HEK293 (cell line): ENCODE results near the gene PNLIP.

Experiments used
- CTCF ChIA-PET: fragments of 350-600 bp; formaldehyde crosslinking; extraction: SDS; loops from one replicate; lab custom pipeline; 2021; ENCODE audit warnings: antibody characterized with exemption; lab: Yijun Ruan, JAX
- POLR2A ChIA-PET: fragments of 300-600 bp; formaldehyde crosslinking; extraction: SDS; loops from one replicate; lab custom pipeline; 2020; ENCODE audit warnings: antibody characterized with exemption, inconsistent platforms; lab: Yijun Ruan, JAX
- H3K27ac ChIP-seq: fragments of 200-500 bp; sonication (Bioruptor generic); 2 replicates; pipeline ENCODE4 v1.5.1; 2014; ENCODE audit warnings: low read depth, low read length, control low read depth, inconsistent platforms; ENCODE audit errors: extremely low read depth
- H3K36me3 ChIP-seq, 2 experiments: fragments of 200-500 bp in 1 of 2; sonication (Bioruptor generic) in 1 of 2; 1 replicate in 1 of 2; 2 replicates in 1 of 2; pipeline ENCODE4 v1.5.1; 2014 to 2017; ENCODE audit warnings: inconsistent platforms in 2 of 2, low read length in 2 of 2; ENCODE audit not compliant: control insufficient read depth in 2 of 2, insufficient read depth in 1 of 2
- H3K4me1 ChIP-seq: fragments of 200-500 bp; sonication (Bioruptor generic); 2 replicates; pipeline ENCODE4 v1.5.1; 2014; ENCODE audit warnings: mild to moderate bottlenecking, low read length, inconsistent platforms; ENCODE audit not compliant: control insufficient read depth, insufficient read depth
- H3K4me3 ChIP-seq: 2 replicates; pipeline ENCODE4 v1.5.1; 2011; ENCODE audit warnings: low read depth, mild to moderate bottlenecking, control low read depth, low read length, moderate library complexity
- H3K9me3 ChIP-seq: fragments of 200-500 bp; sonication (Bioruptor generic); 2 replicates; pipeline ENCODE4 v1.5.1; 2014; ENCODE audit warnings: low read depth, low read length, inconsistent platforms; ENCODE audit not compliant: control insufficient read depth, insufficient read depth
- GLIS2 ChIP-seq: fragments of 450-650 bp; formaldehyde crosslinking; IDR thresholded peaks from 2 replicates; pipeline ENCODE4 v1.5.1; 2016; ENCODE audit warnings: missing biosample characterization, missing genetic modification characterization
- PRDM1 ChIP-seq: fragments of 450-650 bp; formaldehyde crosslinking; IDR thresholded peaks from 2 replicates; pipeline ENCODE4; 2016; ENCODE audit warnings: missing biosample characterization, missing genetic modification characterization
- PRDM10 ChIP-seq: fragments of 450-650 bp; formaldehyde crosslinking; IDR thresholded peaks from 2 replicates; pipeline ENCODE4 v1.5.1; 2016; ENCODE audit warnings: missing biosample characterization, missing genetic modification characterization
- RBAK ChIP-seq: fragments of 450-650 bp; formaldehyde crosslinking; IDR thresholded peaks from 2 replicates; pipeline ENCODE4 v1.5.1; 2016; ENCODE audit warnings: missing biosample characterization, missing genetic modification characterization
- SCRT1 ChIP-seq: fragments of 450-650 bp; formaldehyde crosslinking; IDR thresholded peaks from 2 replicates; pipeline ENCODE4 v1.5.1; 2016; ENCODE audit warnings: missing biosample characterization, missing genetic modification characterization, borderline replicate concordance
- TRIM28 ChIP-seq: IDR thresholded peaks from 2 replicates; pipeline ENCODE4 v1.6.1; 2011; ENCODE audit warnings: low read length, control low read depth, borderline replicate concordance
- YY2 ChIP-seq: fragments of 450-650 bp; formaldehyde crosslinking; IDR thresholded peaks from 2 replicates; pipeline ENCODE4 v1.5.1; 2016; ENCODE audit warnings: missing biosample characterization, missing genetic modification characterization
- ZFP69B ChIP-seq: fragments of 450-650 bp; formaldehyde crosslinking; IDR thresholded peaks from 2 replicates; pipeline ENCODE4 v1.5.1; 2016; ENCODE audit warnings: missing biosample characterization, missing genetic modification characterization
- ZNF112 ChIP-seq: fragments of 450-650 bp; formaldehyde crosslinking; IDR thresholded peaks from 2 replicates; pipeline ENCODE4 v1.5.0; 2017; ENCODE audit warnings: missing biosample characterization, missing genetic modification characterization
- ZNF132 ChIP-seq: fragments of 450-650 bp; formaldehyde crosslinking; IDR thresholded peaks from 2 replicates; pipeline ENCODE4 v1.5.1; 2017; ENCODE audit warnings: missing biosample characterization, missing genetic modification characterization, borderline replicate concordance
- ZNF155 ChIP-seq: fragments of 450-650 bp; formaldehyde crosslinking; IDR thresholded peaks from 2 replicates; pipeline ENCODE4 v1.5.1; 2016; ENCODE audit warnings: missing biosample characterization, missing genetic modification characterization
- ZNF23 ChIP-seq: fragments of 450-650 bp; formaldehyde crosslinking; IDR thresholded peaks from 2 replicates; pipeline ENCODE4 v1.5.1; 2016; ENCODE audit warnings: missing biosample characterization, missing genetic modification characterization, borderline replicate concordance
- ZNF248 ChIP-seq: fragments of 450-650 bp; formaldehyde crosslinking; IDR thresholded peaks from 2 replicates; pipeline ENCODE4 v1.5.1; 2017; ENCODE audit warnings: missing biosample characterization, missing genetic modification characterization
- ZNF341 ChIP-seq: fragments of 450-650 bp; formaldehyde crosslinking; IDR thresholded peaks from 2 replicates; pipeline ENCODE4; 2016; ENCODE audit warnings: low read depth, missing biosample characterization, missing genetic modification characterization
- ZNF37A ChIP-seq: fragments of 450-650 bp; IDR thresholded peaks from 2 replicates; pipeline ENCODE4 v1.5.1; 2018; ENCODE audit warnings: missing biosample characterization, missing genetic modification characterization
- ZNF473 ChIP-seq: fragments of 450-650 bp; formaldehyde crosslinking; IDR thresholded peaks from 2 replicates; pipeline ENCODE4 v1.5.1; 2017; ENCODE audit warnings: missing biosample characterization, missing genetic modification characterization
- ZNF514 ChIP-seq: fragments of 450-650 bp; formaldehyde crosslinking; IDR thresholded peaks from 2 replicates; pipeline ENCODE4 v1.5.1; 2016; ENCODE audit warnings: missing biosample characterization, missing genetic modification characterization
- ZNF585B ChIP-seq: fragments of 450-650 bp; formaldehyde crosslinking; IDR thresholded peaks from 2 replicates; pipeline ENCODE4 v1.5.1; 2016; ENCODE audit warnings: missing biosample characterization, missing genetic modification characterization
- ZNF626 ChIP-seq: fragments of 450-650 bp; sonication (Bioruptor Pico); formaldehyde crosslinking; IDR thresholded peaks from 2 replicates; pipeline ENCODE4 v1.5.1; 2018; ENCODE audit warnings: missing biosample characterization, missing genetic modification characterization, inconsistent platforms
- TF ChIP-seq, protein P1 (sequence below): fragments of 450-650 bp; formaldehyde crosslinking; IDR thresholded peaks from 2 replicates; pipeline ENCODE4 v1.5.1; 2016; ENCODE audit warnings: missing biosample characterization, missing genetic modification characterization
- TF ChIP-seq, protein P2 (sequence below): fragments of 450-650 bp; formaldehyde crosslinking; IDR thresholded peaks from 2 replicates; pipeline ENCODE4 v1.5.1; 2016; ENCODE audit warnings: missing biosample characterization, missing genetic modification characterization

The PNLIP gene

DNA sequence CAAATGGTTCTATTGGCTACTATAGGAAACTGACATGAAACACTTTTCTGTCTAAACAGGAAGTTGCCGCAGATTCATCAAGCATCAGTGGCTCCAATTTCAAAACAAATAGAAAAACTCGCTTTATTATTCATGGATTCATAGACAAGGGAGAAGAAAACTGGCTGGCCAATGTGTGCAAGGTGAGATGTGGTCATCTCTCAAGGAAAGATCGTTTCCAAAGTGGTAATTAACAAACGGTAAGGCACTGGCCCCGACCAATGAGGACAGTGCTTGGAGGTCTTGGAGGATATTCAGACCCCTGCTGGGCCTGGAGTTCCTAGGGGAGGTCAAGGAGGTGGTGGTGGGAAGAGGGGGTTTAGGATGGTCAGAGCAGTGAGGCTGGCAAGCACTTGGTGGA is 2.6 kb downstream of the PNLIP start:
- Histone ChIP-seq H3K9me3 (no peaks in the 10 kb centered on the region), H3K27ac (no peak overlapping the region), H3K4me3 (no peak overlapping the region), H3K36me3 (no peaks in the 10 kb centered on the region), H3K4me1 (no peaks in the 10 kb centered on the region)
- ChIA-PET CTCF (interaction anchor here (0.7 kb wide), 1 partner anchor 33 kb away, joined by 3 read pairs; no protein-coding TSS in a partner anchor), POLR2A (no interaction called here)
- TF ChIP-seq ZNF585B (tag by site-specific recombination) (0 out of 2 replicates have a peak, but pooled peaks have one; percentile 23), ZNF473 (no peak), PRDM1 (tag by site-specific recombination) (no peak)

DNA sequence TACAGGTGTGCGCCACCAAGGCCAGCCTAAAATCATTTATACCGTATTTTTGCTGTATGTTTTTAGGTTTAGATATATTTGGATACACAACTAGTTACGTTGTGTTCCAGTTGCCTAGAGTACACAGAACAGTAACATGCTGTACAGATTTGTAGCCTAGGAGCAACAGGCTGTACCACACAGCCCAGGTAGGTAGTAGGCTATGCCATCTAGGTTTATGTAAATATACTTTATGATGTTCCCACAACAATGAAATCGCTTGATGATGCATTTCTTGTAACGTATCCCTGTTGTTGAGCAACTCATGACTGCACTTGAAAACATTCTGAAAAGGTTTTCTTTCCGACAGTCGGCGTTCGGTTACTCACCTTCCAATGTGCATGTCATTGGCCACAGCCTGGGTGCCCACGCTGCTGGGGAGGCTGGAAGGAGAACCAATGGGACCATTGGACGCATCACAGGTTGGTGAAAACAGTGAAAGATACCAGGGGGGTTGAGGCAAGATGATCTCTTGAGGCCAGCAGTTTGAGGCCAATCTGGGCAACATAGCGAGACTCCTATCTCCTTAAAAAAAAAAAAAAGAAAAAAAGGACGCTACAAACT is 7.7 kb downstream of the PNLIP start:
- ChIA-PET POLR2A (no interaction called here), CTCF (interaction anchor here (0.6 kb wide), 1 partner anchor 1113 kb away, joined by 3 read pairs; no protein-coding TSS in a partner anchor)
- Histone ChIP-seq H3K9me3 (no peaks in the 10 kb centered on the region), H3K4me3 (no peak overlapping the region), H3K4me1 (no peaks in the 10 kb centered on the region), H3K36me3 (no peaks in the 10 kb centered on the region), H3K27ac (no peak overlapping the region)
- TF ChIP-seq ZFP69B (tag by site-specific recombination) (no peak), ZNF112 (tag by site-specific recombination) (no peak), ZNF341 (tag by site-specific recombination) (no peak), RBAK (tag by site-specific recombination) (no peak), ZNF23 (tag by site-specific recombination) (no peak), GLIS2 (tag by site-specific recombination) (no peak), SCRT1 (tag by site-specific recombination) (no peak), ZNF514 (no peak), ZNF155 (tag by site-specific recombination) (no peak), ZNF37A (tag by site-specific recombination) (no peak), ZNF626 (tag by site-specific recombination) (no peak), PRDM10 (tag by site-specific recombination) (no peak), ZNF248 (tag by site-specific recombination) (no peak), TRIM28 (no peak), ZNF132 (tag by site-specific recombination) (no peak), YY2 (tag by site-specific recombination) (no peak)
- TF ChIP-seq, protein P1, sequence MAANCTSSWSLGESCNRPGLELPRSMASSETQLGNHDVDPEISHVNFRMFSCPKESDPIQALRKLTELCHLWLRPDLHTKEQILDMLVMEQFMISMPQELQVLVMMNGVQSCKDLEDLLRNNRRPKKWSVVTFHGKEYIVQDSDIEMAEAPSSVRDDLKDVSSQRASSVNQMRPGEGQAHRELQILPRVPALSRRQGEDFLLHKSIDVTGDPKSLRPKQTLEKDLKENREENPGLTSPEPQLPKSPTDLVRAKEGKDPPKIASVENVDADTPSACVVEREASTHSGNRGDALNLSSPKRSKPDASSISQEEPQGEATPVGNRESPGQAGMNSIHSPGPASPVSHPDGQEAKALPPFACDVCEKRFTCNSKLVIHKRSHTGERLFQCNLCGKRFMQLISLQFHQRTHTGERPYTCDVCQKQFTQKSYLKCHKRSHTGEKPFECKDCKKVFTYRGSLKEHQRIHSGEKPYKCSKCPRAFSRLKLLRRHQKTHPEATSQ, result no peak
- TF ChIP-seq, protein P2, sequence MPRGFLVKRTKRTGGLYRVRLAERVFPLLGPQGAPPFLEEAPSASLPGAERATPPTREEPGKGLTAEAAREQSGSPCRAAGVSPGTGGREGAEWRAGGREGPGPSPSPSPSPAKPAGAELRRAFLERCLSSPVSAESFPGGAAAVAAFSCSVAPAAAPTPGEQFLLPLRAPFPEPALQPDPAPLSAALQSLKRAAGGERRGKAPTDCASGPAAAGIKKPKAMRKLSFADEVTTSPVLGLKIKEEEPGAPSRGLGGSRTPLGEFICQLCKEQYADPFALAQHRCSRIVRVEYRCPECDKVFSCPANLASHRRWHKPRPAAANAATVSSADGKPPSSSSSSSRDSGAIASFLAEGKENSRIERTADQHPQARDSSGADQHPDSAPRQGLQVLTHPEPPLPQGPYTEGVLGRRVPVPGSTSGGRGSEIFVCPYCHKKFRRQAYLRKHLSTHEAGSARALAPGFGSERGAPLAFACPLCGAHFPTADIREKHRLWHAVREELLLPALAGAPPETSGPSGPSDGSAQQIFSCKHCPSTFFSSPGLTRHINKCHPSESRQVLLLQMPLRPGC (tag by site-specific recombination), result no peak
